Tibial nerve (tissue), 4 donors: ENCODE measurements around the gene ERC2. TPM values are rescaled to one million over a fixed set of nuclear protein-coding genes. Genes with fewer than 3 reads are reported as not detected.

ENCODE experiments used
- DNase-seq, 2 donors: peaks; one replicate each; pipeline ENCODE4 v3.0.0-alpha.2; 2019; ENCODE audit warnings: low spot score in 2 of 2
- H3K27ac ChIP-seq, 4 donors: fragments of 200-600 bp; sonication (generic) in 3 of 4; one replicate each; pipeline ENCODE4 v1.5.1; 2017 to 2019; ENCODE audit warnings: mild to moderate bottlenecking in 1 of 4
- H3K27me3 ChIP-seq, 2 donors: fragments of 200-600 bp; sonication (generic) in 1 of 2; one replicate each; pipeline versions ENCODE4 v1.5.1 to v1.6.0; 2017 to 2019
- H3K36me3 ChIP-seq, 3 donors: fragments of 200-600 bp; sonication (generic); one replicate each; pipeline ENCODE4 v1.5.1; 2018 to 2019
- H3K4me1 ChIP-seq, 4 donors: fragments of 200-600 bp; sonication (generic) in 3 of 4; one replicate each; pipeline ENCODE4 v1.5.1; 2017 to 2019
- H3K4me3 ChIP-seq, 4 donors: fragments of 200-600 bp; sonication (generic) in 3 of 4; one replicate each; pipeline ENCODE4 v1.5.1; 2017 to 2019; ENCODE audit warnings: mild to moderate bottlenecking in 1 of 4, moderate library complexity in 1 of 4
- H3K9me3 ChIP-seq, 4 donors: fragments of 200-600 bp; sonication (generic) in 3 of 4; one replicate each; pipeline ENCODE4 v1.5.1; 2017 to 2019
- EP300 ChIP-seq, 2 donors: sonication (generic); formaldehyde crosslinking; IDR thresholded peaks; one replicate each; pipeline ENCODE4 v1.6.1; 2017; ENCODE audit warnings: antibody characterized with exemption in 2 of 2, mild to moderate bottlenecking in 1 of 2
- POLR2A ChIP-seq, 2 donors: fragments of 450-650 bp; IDR thresholded peaks; one replicate each; pipeline ENCODE4 v1.6.1; 2017; ENCODE audit warnings: antibody characterized with exemption in 2 of 2, mild to moderate bottlenecking in 2 of 2, moderate library complexity in 2 of 2
- WGBS, 2 donors: methylation state at CpG; one replicate each; pipeline ENCODE4 v1.1.5; 2018; 5-methylcytosine and 5-hydroxymethylcytosine counted together
- total RNA-seq, 4 donors: library from RNA; depleted of rRNA; stranded (reverse); fragments of >200 nt; gene quantifications; one replicate each; pipeline ENCODE4 v1.1.0, GENCODE V29; 2016
- TF ChIP-seq, protein P1 (sequence below), 5 experiments: fragments of 200-600 bp in 3 of 5; fragments of 450-650 bp in 2 of 5; sonication (generic) in 3 of 5; IDR thresholded peaks; one replicate each; pipeline ENCODE4 v1.5.1; 2016 to 2019; ENCODE audit warnings: antibody characterized with exemption in 5 of 5, mild to moderate bottlenecking in 3 of 5, moderate library complexity in 2 of 5

Gene ERC2
- total RNA-seq, 4 donors from 2014 or later: 0.84 to 0.98 (median 0.90) TPM; not detected in 1

DNA sequence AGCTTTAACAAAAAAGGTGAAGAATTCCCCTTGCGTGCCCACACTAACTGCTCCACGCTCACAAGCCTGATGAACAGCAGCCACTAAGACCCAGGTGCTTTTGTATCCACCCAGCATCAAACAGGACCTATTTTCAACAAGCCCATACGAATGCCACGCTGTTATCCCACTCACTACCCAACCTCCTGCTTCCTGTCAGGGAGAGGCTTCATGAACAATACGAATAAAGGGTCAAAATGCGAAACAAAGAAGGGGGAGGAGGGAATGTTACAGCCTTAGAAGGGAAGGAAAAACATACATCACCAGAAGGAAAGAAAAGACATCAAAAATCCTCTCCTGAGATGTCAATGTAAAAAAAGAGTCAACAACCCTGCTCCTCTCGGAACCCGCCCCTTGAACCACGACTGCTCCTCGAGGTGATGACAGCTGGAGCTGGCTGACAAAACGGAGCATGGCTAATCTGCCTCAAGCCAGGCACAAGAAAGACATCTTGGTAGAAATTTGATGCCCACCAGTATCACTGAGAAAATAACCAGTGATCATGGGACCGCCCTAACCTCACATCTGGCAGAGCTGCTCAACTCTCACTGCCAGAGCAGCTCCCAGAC, 9.7 kb downstream of the ERC2 start:
- H3K36me3 ChIP-seq: no peaks in the 10 kb centered on the region
- H3K9me3 ChIP-seq: no peaks in the 10 kb centered on the region
- 63 to 65% methylated on average over 12 of the region's 12 CpGs for WGBS, 2 donors
- TF ChIP-seq POLR2A (IDR thresholded peaks at IDR 0.05) (no peak), EP300 (IDR thresholded peaks at IDR 0.05) (no peak)
- TF ChIP-seq, protein P1, sequence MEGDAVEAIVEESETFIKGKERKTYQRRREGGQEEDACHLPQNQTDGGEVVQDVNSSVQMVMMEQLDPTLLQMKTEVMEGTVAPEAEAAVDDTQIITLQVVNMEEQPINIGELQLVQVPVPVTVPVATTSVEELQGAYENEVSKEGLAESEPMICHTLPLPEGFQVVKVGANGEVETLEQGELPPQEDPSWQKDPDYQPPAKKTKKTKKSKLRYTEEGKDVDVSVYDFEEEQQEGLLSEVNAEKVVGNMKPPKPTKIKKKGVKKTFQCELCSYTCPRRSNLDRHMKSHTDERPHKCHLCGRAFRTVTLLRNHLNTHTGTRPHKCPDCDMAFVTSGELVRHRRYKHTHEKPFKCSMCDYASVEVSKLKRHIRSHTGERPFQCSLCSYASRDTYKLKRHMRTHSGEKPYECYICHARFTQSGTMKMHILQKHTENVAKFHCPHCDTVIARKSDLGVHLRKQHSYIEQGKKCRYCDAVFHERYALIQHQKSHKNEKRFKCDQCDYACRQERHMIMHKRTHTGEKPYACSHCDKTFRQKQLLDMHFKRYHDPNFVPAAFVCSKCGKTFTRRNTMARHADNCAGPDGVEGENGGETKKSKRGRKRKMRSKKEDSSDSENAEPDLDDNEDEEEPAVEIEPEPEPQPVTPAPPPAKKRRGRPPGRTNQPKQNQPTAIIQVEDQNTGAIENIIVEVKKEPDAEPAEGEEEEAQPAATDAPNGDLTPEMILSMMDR (IDR thresholded peaks at IDR 0.05): no peak
- no peaks in the 10 kb centered on the region for H3K4me1 ChIP-seq
- no peaks in the 10 kb centered on the region for H3K27me3 ChIP-seq
- DNase-seq: no peak
- H3K4me3 ChIP-seq: no peak overlapping the region
- no peak overlapping the region for H3K27ac ChIP-seq

DNA sequence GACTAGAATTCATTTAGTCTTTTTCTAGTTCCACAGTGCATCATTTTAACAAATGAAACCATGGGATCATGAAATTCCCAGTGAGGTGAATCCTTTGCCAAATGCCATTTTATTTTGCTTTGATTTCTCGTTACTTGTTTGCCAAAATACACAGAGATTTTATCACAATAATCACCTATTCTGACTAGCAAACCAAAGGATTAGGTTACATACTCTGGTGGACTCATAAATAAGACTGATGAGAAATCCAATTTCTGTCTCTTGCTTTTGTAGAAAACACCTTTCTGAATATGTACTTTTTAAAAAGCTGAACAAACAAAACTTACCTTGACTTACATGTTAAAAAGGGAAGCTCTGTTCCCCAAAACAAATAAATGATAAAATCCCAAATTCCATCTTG, 12.2 kb downstream of the ERC2 start:
- Histone ChIP-seq H3K9me3 (no peaks in the 10 kb centered on the region), H3K36me3 (no peaks in the 10 kb centered on the region), H3K27me3 (no peaks in the 10 kb centered on the region), H3K27ac (no peak overlapping the region), H3K4me3 (no peak overlapping the region), H3K4me1 (no peaks in the 10 kb centered on the region)
- WGBS, 2 donors: 36 to 43% methylated on average over 1 of the region's 1 CpG
- DNase-seq: no peak
- TF ChIP-seq EP300 (IDR thresholded peaks at IDR 0.05) (no peak), POLR2A (IDR thresholded peaks at IDR 0.05) (no peak)
- TF ChIP-seq, protein P1 (IDR thresholded peaks at IDR 0.05): no peak

DNA sequence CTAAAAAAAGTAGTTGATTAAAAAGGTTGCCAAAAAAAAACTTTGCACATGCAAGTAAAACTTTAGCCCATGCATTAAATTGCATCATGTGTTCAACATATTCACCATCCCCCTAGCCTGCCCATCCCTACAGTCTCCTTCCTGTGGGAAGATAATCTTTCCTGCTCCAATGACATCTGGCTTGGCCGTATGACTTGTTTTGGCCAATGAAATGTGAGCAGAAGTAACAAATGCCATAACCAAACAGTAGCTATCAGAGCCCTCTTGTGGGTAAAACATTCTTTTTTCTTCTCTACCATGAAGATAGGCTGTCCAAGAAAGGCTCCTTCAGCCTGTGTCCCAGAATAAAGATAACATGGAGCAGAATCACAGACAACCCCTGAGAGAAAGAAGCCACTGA, 15.3 kb downstream of the ERC2 start:
- Histone ChIP-seq H3K4me1 (no peaks in the 10 kb centered on the region), H3K4me3 (no peak overlapping the region), H3K27me3 (no peaks in the 10 kb centered on the region), H3K9me3 (no peaks in the 10 kb centered on the region), H3K27ac (no peak overlapping the region), H3K36me3 (no peaks in the 10 kb centered on the region)
- DNase-seq: no peak
- WGBS, 2 donors: 42 to 54% methylated on average over 1 of the region's 1 CpG
- no peak for TF ChIP-seq POLR2A (IDR thresholded peaks at IDR 0.05)
- TF ChIP-seq, protein P1 (IDR thresholded peaks at IDR 0.05): no peak
- no peak for TF ChIP-seq EP300 (IDR thresholded peaks at IDR 0.05)

DNA sequence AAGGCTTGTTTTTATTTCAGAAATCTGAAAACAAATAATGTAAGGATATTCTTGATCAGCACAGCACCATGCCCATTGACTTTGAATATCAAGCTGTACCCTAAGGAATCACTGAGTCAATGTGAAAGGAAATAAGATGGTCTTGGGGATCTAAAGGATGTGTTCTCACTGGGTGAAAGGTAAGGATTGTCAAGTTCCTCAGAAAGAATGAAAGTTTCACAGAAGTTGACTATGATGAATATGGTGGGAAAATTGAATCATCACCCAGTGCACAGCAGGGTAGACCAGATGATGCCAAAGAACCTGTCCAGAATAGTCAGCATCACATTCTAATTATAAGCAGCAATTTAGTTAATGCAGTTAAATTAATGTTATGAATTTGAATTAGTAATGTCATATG, 16.2 kb downstream of the ERC2 start:
- Histone ChIP-seq H3K4me3 (no peak overlapping the region), H3K36me3 (no peaks in the 10 kb centered on the region), H3K27ac (no peak overlapping the region), H3K27me3 (no peaks in the 10 kb centered on the region), H3K4me1 (no peaks in the 10 kb centered on the region), H3K9me3 (no peaks in the 10 kb centered on the region)
- no peak for DNase-seq
- TF ChIP-seq POLR2A (IDR thresholded peaks at IDR 0.05) (no peak), EP300 (IDR thresholded peaks at IDR 0.05) (no peak)
- TF ChIP-seq, protein P1 (IDR thresholded peaks at IDR 0.05): no peak

DNA sequence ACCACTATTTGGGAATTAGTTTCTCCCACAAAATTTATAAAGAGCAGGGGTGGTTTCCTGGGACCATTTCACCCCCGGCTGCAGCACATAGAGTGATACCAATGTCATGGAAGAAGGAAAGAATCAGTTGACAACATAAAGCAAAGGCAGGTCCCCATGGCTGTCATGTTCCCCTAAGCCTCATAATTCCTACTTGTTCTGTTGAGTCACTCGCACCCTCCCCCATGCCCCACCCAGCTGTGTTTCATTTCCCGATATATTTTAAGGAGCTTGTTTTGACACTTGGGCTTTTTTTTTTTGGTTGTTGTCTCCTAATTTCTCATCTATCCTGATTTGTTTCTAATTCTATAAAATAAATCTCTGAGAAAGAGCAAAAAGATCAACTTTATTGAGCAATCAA, 24.9 kb downstream of the ERC2 start:
- Histone ChIP-seq H3K36me3 (no peaks in the 10 kb centered on the region), H3K9me3 (peaks cover 0 to 6% (median 0%) of the 10 kb centered on the region in 4 donors), H3K27ac (no peak overlapping the region), H3K27me3 (no peaks in the 10 kb centered on the region), H3K4me3 (no peak overlapping the region), H3K4me1 (no peaks in the 10 kb centered on the region)
- no peak for DNase-seq
- no peak for TF ChIP-seq EP300 (IDR thresholded peaks at IDR 0.05)
- TF ChIP-seq, protein P1 (IDR thresholded peaks at IDR 0.05): no peak
- TF ChIP-seq POLR2A (IDR thresholded peaks at IDR 0.05): no peak
- 82 to 88% methylated on average over 3 of the region's 3 CpGs for WGBS, 2 donors
